ENCODE results near the gene FAM124B.
"Not testable (repeated sequence)": the region's sequence is repeated elsewhere in the genome, so short reads cannot be mapped to it uniquely, and the experiment has no call there.

FAM124B gene

DNA sequence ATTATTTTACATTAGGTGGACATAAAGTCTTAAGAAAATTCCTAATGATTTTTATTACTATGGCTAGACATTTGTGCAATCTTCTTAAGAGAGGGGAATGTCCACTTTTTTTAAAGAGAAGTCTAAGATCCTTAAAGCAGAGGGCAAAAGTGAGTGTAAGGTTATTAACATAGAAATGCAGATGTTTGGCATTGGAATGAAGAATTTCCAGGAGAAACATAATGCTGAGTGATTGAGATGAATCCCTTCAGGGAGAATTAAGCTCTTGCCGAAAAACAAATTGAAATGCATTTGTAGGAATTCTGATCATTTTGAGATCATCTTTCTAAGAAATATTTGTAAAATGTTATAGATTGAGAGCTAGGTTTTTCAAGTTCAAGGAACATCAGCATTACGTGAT is 15.0 kb downstream of the FAM124B start:
- no peak for DNase-seq (ENCODE audit: low spot score)

DNA sequence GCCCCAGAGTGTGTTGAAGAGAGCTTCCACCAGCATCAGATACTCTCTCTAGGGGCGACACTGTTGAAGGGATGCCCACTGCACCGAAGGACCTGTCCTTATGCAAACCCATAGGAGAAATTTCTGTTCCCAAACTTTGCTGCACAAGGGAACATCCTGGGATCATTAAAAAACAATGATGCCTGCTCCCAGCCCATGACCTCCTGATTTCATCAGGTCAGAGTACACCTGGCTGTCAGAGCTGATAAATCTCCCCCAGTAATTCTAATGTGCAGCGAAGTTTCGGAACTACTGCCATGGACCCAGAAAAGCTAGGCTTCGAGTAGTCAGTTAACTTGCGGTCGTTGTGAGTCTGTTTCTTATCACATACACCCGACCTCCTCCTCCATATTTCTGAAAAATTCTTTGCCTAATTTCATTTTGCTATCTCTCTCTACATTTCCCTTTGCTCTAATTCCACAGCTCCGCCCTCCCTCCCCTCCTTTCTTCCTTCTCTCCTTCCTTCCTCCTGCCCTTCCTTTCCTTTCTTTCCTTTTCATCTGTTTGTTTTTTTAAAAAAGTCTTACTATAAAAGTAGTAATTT is 18.8 kb downstream of the FAM124B start:
- TF ChIP-seq, protein P1, sequence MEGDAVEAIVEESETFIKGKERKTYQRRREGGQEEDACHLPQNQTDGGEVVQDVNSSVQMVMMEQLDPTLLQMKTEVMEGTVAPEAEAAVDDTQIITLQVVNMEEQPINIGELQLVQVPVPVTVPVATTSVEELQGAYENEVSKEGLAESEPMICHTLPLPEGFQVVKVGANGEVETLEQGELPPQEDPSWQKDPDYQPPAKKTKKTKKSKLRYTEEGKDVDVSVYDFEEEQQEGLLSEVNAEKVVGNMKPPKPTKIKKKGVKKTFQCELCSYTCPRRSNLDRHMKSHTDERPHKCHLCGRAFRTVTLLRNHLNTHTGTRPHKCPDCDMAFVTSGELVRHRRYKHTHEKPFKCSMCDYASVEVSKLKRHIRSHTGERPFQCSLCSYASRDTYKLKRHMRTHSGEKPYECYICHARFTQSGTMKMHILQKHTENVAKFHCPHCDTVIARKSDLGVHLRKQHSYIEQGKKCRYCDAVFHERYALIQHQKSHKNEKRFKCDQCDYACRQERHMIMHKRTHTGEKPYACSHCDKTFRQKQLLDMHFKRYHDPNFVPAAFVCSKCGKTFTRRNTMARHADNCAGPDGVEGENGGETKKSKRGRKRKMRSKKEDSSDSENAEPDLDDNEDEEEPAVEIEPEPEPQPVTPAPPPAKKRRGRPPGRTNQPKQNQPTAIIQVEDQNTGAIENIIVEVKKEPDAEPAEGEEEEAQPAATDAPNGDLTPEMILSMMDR (IDR thresholded peaks at IDR 0.05; ENCODE audit: poor library complexity, severe bottlenecking) = no peak
- ATAC-seq (ENCODE audit: low read depth) (no peak), DNase-seq (ENCODE audit: low spot score) (no peak)
- Histone ChIP-seq H3K4me3 (ENCODE audit: severe bottlenecking) (no peak overlapping the region), H3K36me3 (ENCODE audit: low read depth) (no peaks in the 10 kb centered on the region), H3K9me3 (ENCODE audit: severe bottlenecking) (no peaks in the 10 kb centered on the region), H3K27me3 (ENCODE audit: insufficient read depth, poor library complexity, severe bottlenecking) (no peaks in the 10 kb centered on the region), H3K27ac (ENCODE audit: poor library complexity, severe bottlenecking) (no peak overlapping the region), H3K4me1 (ENCODE audit: insufficient read depth, poor library complexity, severe bottlenecking) (no peaks in the 10 kb centered on the region)

More for the DNA sequence above, 15.0 kb downstream of the FAM124B start:
- TF ChIP-seq, protein P1 (IDR thresholded peaks at IDR 0.05; ENCODE audit: poor library complexity, severe bottlenecking) = no peak
- no peaks in the 10 kb centered on the region for H3K9me3 ChIP-seq (ENCODE audit: severe bottlenecking)
- no peak overlapping the region for H3K27ac ChIP-seq (ENCODE audit: poor library complexity, severe bottlenecking)
- no peaks in the 10 kb centered on the region for H3K4me1 ChIP-seq (ENCODE audit: insufficient read depth, poor library complexity, severe bottlenecking)
- no peaks in the 10 kb centered on the region for H3K27me3 ChIP-seq (ENCODE audit: insufficient read depth, poor library complexity, severe bottlenecking)
- H3K4me3 ChIP-seq (ENCODE audit: severe bottlenecking) = no peak overlapping the region
- ATAC-seq (ENCODE audit: low read depth) = no peak
- H3K36me3 ChIP-seq (ENCODE audit: low read depth) = no peaks in the 10 kb centered on the region

DNA sequence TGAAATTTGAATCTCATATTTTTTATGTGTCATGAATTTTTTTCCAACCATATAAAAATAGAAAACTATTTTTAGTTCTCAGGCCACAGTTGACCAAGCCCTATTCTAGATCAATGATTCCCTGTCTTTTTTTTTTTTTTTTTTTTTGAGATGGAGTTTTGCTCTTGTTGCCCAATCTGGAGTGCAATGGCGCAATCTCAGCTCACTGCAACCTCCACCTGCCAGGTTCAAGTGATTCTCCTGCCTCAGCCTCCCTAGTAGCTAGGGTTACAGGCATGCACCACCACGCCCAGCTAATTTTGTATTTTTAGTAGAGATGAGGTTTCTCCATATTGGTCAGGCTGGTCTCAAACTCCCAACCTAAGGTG is 19.6 kb downstream of the FAM124B start:
- H3K4me3 ChIP-seq (ENCODE audit: severe bottlenecking); ATAC-seq (ENCODE audit: low read depth); DNase-seq (ENCODE audit: low spot score): not testable (repeated sequence)

DNA sequence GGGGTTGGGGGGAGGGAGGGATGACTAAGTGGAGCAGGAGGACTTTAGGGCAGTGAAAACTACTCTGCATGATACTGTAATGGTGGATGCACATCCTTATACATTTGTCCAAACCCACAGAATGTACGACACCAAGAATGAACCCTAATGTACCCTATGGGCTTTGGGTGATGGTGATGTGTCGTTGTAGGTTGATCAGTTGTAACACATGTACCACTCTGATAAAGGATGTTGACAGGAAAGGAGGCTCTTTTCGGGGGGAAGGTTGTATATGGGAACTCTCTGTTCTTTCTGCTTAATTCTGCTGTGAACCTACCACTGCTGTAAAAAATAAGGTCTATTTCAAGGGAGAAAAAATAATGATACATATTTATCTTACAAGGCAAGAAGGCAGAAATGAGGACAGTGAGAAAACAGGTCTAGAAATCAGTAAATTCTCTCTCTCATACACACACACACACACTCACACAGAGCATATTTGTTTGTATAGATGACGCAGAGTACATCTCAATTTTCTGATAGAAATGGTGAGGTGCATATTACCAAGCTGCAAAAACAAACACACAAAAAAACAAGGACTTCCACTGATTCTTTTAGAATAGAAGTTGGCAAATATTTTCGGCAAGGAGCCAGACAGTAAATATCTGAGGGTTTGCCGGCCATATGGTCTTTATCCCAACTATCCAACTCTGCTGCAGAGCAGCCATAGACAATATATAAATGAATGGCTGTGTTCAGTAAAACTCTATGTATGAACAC is 20.2 kb downstream of the FAM124B start:
- Histone ChIP-seq H3K27me3 (ENCODE audit: insufficient read depth, poor library complexity, severe bottlenecking) (no peaks in the 10 kb centered on the region), H3K4me1 (ENCODE audit: insufficient read depth, poor library complexity, severe bottlenecking) (no peaks in the 10 kb centered on the region), H3K27ac (ENCODE audit: poor library complexity, severe bottlenecking) (no peak overlapping the region), H3K4me3 (ENCODE audit: severe bottlenecking) (no peak overlapping the region), H3K9me3 (ENCODE audit: severe bottlenecking) (no peaks in the 10 kb centered on the region), H3K36me3 (ENCODE audit: low read depth) (no peaks in the 10 kb centered on the region)
- DNase-seq (ENCODE audit: low spot score) = no peak
- no peak for ATAC-seq (ENCODE audit: low read depth)
- TF ChIP-seq, protein P1 (IDR thresholded peaks at IDR 0.05; ENCODE audit: poor library complexity, severe bottlenecking) = no peak

More for the DNA sequence above, 19.6 kb downstream of the FAM124B start:
- not testable (repeated sequence) for H3K27me3 ChIP-seq (ENCODE audit: insufficient read depth, poor library complexity, severe bottlenecking); H3K36me3 ChIP-seq (ENCODE audit: low read depth); H3K27ac ChIP-seq (ENCODE audit: poor library complexity, severe bottlenecking); H3K9me3 ChIP-seq (ENCODE audit: severe bottlenecking); H3K4me1 ChIP-seq (ENCODE audit: insufficient read depth, poor library complexity, severe bottlenecking)

DNA sequence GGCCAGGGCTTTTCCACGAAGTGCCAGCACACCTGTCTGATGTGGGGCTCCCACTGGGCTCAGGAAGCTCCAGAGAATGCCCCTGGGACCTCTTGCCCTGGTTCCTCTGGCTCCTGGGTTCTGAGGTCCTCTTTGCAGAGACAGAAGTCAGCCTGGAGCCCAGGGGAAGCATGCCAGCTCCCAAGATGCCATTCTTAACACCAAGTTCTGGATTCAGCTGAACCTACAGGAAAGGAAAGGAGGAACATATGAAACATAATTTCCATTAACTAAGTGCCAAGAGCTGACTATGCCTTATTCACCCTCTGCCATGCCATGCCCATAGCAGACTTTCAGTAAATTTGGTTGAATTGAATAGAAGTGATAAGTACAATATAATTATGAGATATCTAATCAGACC is 21.9 kb downstream of the FAM124B start:
- DNase-seq (ENCODE audit: low spot score) (no peak), ATAC-seq (ENCODE audit: low read depth) (no peak)
- TF ChIP-seq, protein P1 (IDR thresholded peaks at IDR 0.05; ENCODE audit: poor library complexity, severe bottlenecking) = no peak
- H3K4me3 ChIP-seq (ENCODE audit: severe bottlenecking) = no peak overlapping the region
- no peak overlapping the region for H3K27ac ChIP-seq (ENCODE audit: poor library complexity, severe bottlenecking)
- H3K4me1 ChIP-seq (ENCODE audit: insufficient read depth, poor library complexity, severe bottlenecking) = no peaks in the 10 kb centered on the region
- H3K27me3 ChIP-seq (ENCODE audit: insufficient read depth, poor library complexity, severe bottlenecking) = no peaks in the 10 kb centered on the region
- H3K36me3 ChIP-seq (ENCODE audit: low read depth) = no peaks in the 10 kb centered on the region
- no peaks in the 10 kb centered on the region for H3K9me3 ChIP-seq (ENCODE audit: severe bottlenecking)

All from RWPE2 (cell line).